ENCODE results near the gene LRBA.
"Not testable (repeated sequence)": the region's sequence is repeated elsewhere in the genome, so short reads cannot be mapped to it uniquely, and the experiment has no call there.

LRBA gene

GRCh38 chr4:150723727-150724411 is 291.2 kb downstream of the LRBA start:
- no peak for DNase-seq

DNA sequence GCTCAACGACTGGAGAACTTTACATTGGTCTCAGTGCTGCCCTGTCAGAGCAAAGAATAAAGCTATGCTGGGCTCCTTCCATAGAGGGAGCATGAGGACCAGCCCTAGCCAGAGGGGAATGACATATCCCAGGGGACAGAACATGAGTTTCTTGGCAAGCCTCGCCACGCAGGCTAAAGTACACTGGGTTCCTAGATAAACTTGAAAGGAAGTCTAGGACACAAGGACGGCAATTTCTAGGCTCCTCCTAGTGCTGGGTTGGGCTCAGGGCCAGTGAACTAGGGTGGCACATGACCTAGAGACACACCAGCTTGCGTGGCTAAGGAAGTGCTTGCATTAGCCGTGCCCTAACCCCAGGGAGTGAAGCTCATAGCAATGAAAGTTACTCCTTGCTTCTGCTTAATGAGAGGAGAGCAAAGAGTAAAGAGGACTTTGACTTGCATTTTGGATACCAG is 292.1 kb downstream of the LRBA start:
- DNase-seq, result peak; percentile 77

DNA sequence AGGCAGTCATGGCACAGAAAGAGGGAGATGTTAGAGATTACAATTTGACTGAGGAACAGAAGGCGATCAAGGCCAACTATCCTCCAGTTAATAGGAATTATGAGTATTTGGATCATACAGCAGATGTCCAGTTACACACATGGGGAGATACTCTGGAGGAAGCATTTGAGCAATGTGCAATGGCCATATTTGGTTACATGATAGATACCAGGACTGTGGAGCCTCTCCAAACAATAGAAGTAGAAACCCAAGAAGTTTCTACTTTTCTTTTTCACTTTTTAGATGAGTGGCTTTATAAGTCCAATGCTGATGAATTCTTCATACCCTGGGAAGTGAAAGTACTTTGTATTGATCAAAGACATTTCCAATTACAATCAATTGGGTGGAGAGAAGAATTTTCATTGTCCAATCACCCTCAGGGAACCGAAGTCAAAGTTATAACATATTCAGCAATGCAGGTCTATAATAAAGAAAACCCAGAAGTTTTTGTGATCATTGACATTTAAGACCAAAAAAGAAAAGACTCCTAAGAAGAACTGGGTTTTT is 294.0 kb downstream of the LRBA start:
- DNase-seq, result no peak

GRCh38 chr4:150717952-150718351 is 297.1 kb downstream of the LRBA start:
- DNase-seq, result no peak

DNA sequence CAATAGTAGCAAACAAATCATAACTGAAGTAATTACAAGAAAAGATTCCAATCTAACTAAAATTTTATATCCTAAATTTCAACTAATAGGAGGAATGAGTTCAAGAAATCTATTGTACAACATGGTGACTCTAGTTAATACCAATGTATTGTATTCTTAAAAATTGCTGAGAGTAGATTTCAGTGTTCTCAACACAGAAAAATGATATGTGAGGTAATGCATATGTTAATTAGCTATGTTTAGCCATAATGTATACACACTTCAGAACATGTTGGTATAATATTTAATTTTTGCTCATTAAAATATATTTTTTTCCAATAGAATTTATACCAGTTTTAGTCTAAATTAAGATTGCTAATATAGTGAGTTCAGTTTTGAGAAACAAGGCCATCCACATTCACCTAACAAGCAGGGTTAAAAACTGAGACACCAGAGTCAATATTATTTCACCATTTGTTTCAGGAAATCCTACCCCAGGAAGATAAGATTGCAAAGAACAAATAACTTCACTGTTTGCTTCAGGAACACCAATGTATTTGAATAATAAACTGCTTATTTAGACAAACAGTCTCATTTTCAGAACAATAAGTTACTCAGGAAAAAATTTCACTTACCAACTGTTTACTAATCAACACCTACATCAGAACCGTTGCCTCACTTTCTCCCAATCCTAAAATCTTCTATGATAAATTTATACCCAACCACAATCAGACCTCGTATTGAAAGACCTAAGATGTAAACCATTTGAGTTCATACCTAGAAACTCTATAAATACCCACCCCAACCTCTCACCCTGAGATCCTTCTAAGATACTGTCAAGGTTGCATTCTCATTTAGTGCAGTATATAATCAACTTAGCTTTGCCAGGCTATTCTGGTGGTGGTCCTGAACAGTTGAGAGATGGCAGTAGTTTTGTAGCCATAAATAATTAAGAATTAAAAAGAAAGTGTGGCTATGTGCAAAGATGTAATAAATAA is 300.3 kb downstream of the LRBA start:
- no peak for DNase-seq

DNA sequence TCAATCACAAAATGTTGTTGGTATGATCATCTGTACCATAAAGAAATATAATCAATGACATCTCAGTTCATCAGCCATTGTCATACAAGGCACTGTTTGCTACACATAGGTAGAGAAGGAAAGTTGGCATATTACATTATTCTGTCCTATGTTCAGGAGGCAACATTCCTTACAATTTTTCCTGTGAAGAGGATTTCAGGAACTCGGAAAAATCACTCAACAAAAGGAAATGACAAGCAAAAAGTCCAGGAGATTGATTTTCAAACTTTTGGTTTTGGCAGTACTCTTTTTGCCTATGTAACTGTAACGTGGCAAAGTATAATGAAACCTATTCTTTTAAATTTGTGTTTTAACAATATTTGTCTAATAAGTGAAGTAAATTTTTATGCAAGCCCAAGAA is 301.8 kb downstream of the LRBA start:
- no peak for DNase-seq

- no peak for DNase-seq
Observed at GRCh38 chr4:150710770-150711375, 304.2 kb downstream of the LRBA start.

DNA sequence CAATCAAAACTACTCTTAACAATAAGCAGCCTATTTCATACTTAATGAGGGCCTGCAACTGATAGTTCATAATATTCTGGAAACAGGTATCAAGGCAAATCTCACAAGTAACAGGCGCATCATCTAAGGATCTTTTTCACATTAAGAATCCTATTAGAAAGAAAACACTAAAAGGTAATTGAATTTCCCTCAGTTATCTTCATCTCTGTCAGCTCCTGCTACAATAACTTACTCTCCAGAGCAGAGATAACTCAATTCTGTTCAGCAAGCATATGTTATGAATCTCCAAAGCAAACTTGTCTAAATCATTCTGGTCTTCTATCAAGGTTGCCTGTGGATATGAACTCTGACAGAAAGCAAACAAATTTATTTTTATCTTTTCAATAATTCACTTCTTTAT is 307.1 kb downstream of the LRBA start:
- no peak for DNase-seq

DNA sequence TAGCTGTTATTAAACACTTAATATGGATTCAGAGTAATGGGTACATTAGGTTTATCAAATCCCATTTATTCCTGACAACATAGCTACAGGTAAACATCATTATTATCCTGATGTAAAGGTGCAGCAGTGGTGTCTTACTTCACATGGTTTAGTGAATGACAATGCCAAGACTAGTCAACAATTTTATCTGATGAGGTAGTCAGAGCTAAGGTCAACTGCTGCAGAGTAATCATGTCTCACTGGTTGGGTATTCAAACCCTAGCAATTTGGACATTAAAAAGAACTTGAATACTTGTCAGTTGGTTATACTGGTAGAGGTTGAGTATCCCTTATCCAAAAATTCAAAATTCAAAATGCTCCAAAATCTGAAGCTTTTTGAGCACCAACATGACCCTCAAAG is 315.5 kb downstream of the LRBA start:
- DNase-seq, result no peak

DNA sequence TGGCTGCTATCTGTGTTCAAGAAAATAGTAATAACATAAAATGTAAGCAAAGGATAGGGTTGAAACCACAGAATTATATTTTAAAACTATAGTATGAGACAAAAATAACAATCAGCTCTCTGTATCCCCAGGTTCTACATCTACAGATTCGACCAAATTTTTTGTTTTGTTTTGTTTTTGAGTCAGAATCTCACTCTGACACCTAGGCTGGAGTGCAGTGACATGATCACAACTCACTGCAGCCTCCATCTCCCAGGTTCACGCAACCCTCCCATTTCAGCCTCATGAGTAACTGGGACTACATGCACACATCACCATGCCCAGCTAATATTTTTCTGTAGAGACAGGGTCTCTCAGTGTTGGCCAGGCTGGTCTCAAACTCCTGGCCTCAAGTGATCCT is 319.9 kb downstream of the LRBA start:
- DNase-seq, result no peak

- DNase-seq, result no peak
Observed at GRCh38 chr4:150694438-150694837, 320.6 kb downstream of the LRBA start.

DNA sequence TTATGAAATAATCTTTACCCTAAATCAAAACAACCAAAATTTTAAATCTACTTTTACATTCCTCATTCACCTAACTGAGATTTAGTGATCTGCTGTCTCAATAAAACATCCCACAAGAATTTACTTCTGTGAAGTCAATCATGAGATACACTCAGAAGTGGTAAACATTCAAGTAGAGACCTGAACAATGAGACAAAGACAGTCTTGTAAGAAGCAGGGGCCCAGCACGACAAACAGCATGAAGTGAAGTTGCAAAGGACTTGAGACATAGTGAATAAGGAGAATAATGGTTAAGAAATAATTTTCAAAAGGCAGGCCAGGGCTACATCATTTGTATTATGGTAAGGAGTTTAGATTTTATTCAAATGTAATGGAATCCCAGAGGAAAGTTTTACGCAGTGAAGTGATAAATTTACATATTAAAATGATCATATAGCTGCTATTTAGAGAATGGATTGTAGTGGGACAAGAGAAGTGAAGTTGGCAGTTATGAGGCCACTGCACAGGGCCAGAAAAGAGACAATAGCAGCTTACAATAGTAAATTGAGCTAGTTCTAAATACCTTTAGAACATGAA is 331.2 kb downstream of the LRBA start:
- DNase-seq, result no peak

DNA sequence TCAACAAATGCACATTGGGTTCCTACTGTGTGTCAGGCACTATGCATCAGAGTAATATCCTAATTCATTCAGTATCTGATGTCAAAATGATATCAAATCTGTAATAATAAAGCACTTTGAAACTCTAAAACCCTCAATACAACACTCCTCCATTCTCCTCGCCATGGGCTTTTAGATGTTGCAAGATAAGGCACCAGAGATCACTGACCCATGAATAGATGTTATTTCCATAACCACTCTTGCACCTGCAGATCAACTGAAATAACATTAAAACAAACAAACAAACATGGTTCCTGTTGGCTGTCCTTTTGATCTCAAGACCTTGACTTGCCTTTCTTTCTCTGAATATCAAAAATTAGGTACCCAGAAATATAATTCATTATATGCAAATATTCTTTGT is 333.0 kb downstream of the LRBA start:
- no peak for DNase-seq

DNA sequence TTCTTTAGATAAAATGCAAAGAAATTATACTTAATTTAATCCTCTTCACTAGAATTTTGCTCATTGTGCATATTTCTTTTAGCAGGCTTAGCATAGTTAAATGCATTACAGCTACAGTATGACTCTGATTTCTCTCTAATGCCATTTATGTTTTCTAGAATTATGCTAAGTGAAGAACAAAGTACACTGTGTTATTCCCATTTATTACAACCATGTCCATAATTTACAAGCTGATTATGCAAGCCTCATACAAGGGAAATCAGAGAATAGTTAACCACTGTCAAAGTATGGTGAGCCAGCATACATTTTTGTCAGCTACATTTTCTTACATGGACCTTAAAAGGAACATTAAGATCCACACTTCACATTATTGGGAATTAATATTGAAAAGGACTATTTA is 334.0 kb downstream of the LRBA start:
- no peak for DNase-seq

GRCh38 chr4:150680651-150681050 is 334.4 kb downstream of the LRBA start:
- no peak for DNase-seq

GRCh38 chr4:150679765-150680343 is 335.2 kb downstream of the LRBA start:
- no peak for DNase-seq

DNA sequence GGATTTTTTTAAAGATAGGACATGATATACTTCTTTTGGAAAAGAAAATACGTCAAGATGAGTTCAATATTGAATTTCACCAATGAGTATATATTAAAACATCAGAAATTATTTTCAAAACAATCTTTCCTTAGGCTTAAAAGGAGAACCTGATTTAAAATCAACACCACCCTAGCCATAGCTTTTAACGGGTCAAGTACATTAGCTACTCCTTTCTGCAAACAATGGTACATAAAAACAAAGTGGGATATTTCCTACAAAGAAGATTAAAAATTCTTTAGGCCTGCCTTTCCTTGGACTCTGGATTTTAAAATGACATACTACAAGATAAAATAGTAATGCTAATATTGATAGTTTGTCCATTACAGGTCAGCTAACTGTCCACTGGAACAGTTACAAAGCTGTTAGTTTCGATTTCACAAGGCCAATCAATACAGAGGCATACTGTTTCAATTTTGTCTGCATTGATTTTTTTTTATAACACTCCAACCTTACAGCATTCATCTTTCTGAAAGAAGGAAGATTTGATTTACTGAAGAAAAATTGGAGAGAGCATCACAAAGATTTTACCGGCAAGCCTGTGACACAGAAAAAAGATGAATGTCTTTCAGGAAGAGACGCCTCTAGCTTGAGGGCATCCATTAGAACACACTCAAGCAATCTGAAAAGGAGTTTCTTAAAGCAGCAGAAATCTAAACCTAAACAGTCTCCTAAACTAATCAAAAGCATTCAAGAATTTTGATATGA is 335.9 kb downstream of the LRBA start:
- no peak for DNase-seq

GRCh38 chr4:150673793-150674192 is 341.3 kb downstream of the LRBA start:
- peak; percentile 12 for DNase-seq

GRCh38 chr4:150668824-150669223 is 346.3 kb downstream of the LRBA start:
- DNase-seq, result peak; percentile 13

DNA sequence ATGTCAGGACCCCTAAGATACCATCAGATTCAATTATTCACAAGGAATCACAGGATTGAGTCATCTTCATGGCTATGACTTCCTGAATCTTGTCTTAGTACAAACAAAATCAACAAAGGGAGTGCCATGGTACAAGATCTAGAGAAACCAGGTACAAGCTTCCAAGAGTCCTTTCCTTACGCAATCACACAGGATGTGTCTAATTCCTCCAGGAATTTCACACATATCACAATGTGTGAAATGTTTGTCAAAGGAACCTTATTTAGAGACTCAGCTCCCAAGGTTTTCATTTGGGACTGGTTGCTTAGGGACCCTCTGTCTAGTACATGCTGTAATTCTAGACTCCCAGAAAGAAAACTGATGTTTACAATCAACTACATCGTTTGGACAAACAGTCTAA is 350.1 kb downstream of the LRBA start:
- DNase-seq, result no peak

DNA sequence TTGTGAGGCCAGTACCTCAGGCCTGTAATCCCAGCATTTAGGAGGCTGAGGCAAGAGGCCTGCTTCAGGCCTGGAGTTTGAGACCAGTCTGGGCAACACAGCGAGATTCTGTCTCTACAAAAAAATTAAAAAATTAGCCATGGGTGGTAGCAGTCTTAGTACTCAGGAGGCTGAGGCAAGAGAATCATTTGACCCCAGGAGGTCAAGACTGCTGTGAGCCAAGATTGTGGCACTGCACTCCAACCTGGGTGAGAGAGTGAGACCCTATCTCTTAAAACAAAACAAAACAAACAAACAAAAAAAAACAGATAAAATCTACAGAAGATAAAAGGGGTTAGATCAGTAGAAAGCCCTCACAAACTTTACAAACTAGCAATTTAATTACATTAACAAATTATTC is 352.4 kb downstream of the LRBA start:
- DNase-seq, result no peak

- not testable (repeated sequence) for DNase-seq
Observed at GRCh38 chr4:150661551-150661950, 353.5 kb downstream of the LRBA start.

Measured in hematopoietic multipotent progenitor cell treated with erythropoietin and hydrocortisone succinate and interleukin-3 and kit ligand, for 4 days (in vitro differentiated cells).